Measurements from ENCODE around the gene SLC49A3. TPM values are rescaled to one million over a fixed set of nuclear protein-coding genes. Genes with fewer than 3 reads are reported as not detected.
"Not testable (repeated sequence)": the region's sequence is repeated elsewhere in the genome, so short reads cannot be mapped to it uniquely, and the experiment has no call there.

SLC49A3 gene
- total RNA-seq, 4 donors from 2014 or later = 14.9 to 27.1 (median 18.3) TPM

- intact Hi-C loops (cut with DNase I) = no loop called here
- DNase-seq = no peak
- no peak overlapping the region for H3K4me3 ChIP-seq (replicated peaks in 1 of 3)
- H3K9me3 ChIP-seq = no peaks in the 10 kb centered on the region
- H3K36me3 ChIP-seq = no peaks in the 10 kb centered on the region
- no peak overlapping the region for H3K27ac ChIP-seq
- H3K27me3 ChIP-seq = no peaks in the 10 kb centered on the region
- peaks cover 4 to 5% of the 10 kb centered on the region in 2 donors for H3K4me1 ChIP-seq
- WGBS, 2 donors = 80 to 84% methylated on average over 16 of the region's 16 CpGs
- TF ChIP-seq POLR2A (IDR thresholded peaks at IDR 0.05) (no peak), CTCF (IDR thresholded peaks at IDR 0.05) (no peak)
Measured at GRCh38 chr4:700587-701264, 11.8 kb upstream of the SLC49A3 start.

GRCh38 chr4:699816-700580 is 11.0 kb upstream of the SLC49A3 start:
- Histone ChIP-seq H3K27me3 (no peaks in the 10 kb centered on the region), H3K36me3 (no peaks in the 10 kb centered on the region), H3K27ac (no peak overlapping the region), H3K4me3 (replicated peaks in 1 of 3) (no peak overlapping the region), H3K4me1 (peaks cover under 1 to 1% of the 10 kb centered on the region in 2 donors), H3K9me3 (no peaks in the 10 kb centered on the region)
- DNase-seq = no peak
- TF ChIP-seq POLR2A (IDR thresholded peaks at IDR 0.05) = no peak
- TF ChIP-seq CTCF (IDR thresholded peaks at IDR 0.05) = no peak
- 85% methylated on average over 27 of the region's 27 CpGs for WGBS, 2 donors
- intact Hi-C loops (cut with DNase I) = no loop called here

- H3K27ac ChIP-seq; H3K4me1 ChIP-seq; DNase-seq; H3K27me3 ChIP-seq; H3K9me3 ChIP-seq; H3K36me3 ChIP-seq; H3K4me3 ChIP-seq (replicated peaks in 1 of 3); intact Hi-C loops (cut with DNase I): not testable (repeated sequence)
- 87 to 91% methylated on average over 12 of the region's 12 CpGs for WGBS, 2 donors
Measured at GRCh38 chr4:694341-694940, 5.5 kb upstream of the SLC49A3 start.

GRCh38 chr4:692771-693554 is 4.0 kb upstream of the SLC49A3 start:
- Histone ChIP-seq H3K9me3 (no peaks in the 10 kb centered on the region), H3K27ac (no peak overlapping the region), H3K4me3 (replicated peaks in 1 of 3) (no peak overlapping the region), H3K4me1 (peaks cover 17 to 19% of the 10 kb centered on the region in 2 donors), H3K27me3 (no peaks in the 10 kb centered on the region), H3K36me3 (no peaks in the 10 kb centered on the region)
- DNase-seq = peak; percentile 38 to 53
- TF ChIP-seq POLR2A (IDR thresholded peaks at IDR 0.05) = no peak
- no peak for TF ChIP-seq CTCF (IDR thresholded peaks at IDR 0.05)
- WGBS, 2 donors = 48 to 59% methylated on average over 20 to 28 of the region's 32 CpGs
- intact Hi-C loops (cut with DNase I) = no loop called here

- H3K27ac ChIP-seq = peak overlapping the region; percentile 55 to 84 (median 81)
- no peak for TF ChIP-seq POLR2A (IDR thresholded peaks at IDR 0.05)
- no peak for TF ChIP-seq CTCF (IDR thresholded peaks at IDR 0.05)
- peaks cover 20 to 31% of the 10 kb centered on the region in 2 donors for H3K4me1 ChIP-seq
- peak overlapping the region in 1 of 3 donors; percentile 48 for H3K4me3 ChIP-seq (replicated peaks in 1 of 3)
- no peaks in the 10 kb centered on the region for H3K9me3 ChIP-seq
- intact Hi-C loops (cut with DNase I) = no loop called here
- no peak for DNase-seq
- 48 to 64% methylated on average over 8 of the region's 8 CpGs for WGBS, 2 donors
- H3K27me3 ChIP-seq = no peaks in the 10 kb centered on the region
- H3K36me3 ChIP-seq = no peaks in the 10 kb centered on the region
Measured at GRCh38 chr4:689723-690122, 772 bp upstream of the SLC49A3 start.
